Measurements from ENCODE around the gene KPTN. TPM values are rescaled to one million over a fixed set of nuclear protein-coding genes. Genes with fewer than 3 reads are reported as not detected.

KPTN gene
- total RNA-seq, 1 experiment from 2014 or later, result 20.9 TPM

DNA sequence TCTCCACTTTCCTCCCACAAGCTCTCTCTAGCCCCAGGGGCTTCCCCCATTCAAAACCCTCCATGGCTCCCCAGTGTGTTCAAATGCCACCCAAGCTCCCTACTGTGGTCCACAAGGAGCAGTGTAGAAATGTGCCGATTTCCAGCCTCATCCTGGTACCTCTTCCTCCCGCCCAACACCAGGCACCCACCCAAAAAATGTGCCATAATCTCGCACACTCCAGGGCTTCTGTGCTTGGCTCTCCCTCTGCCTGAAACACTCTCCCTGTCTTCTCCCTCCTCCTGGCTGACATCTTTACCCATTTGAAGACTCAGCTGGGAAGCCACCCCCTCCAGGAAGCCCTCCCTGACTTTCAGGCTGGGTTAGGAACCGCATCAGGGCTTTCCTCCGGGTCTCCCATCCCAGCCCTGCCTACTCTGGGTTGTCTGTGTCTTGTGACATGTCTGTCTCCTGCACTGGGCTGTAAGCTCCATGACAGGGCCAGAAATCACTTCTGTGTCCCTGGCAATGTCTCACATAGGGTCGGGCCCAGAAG, 48.1 kb downstream of the KPTN start:
- DNase-seq (ENCODE audit: low read depth), result no peak

GRCh38 chr19:47435196-47435595, 48.8 kb downstream of the KPTN start:
- DNase-seq (ENCODE audit: low read depth), result no peak

DNA sequence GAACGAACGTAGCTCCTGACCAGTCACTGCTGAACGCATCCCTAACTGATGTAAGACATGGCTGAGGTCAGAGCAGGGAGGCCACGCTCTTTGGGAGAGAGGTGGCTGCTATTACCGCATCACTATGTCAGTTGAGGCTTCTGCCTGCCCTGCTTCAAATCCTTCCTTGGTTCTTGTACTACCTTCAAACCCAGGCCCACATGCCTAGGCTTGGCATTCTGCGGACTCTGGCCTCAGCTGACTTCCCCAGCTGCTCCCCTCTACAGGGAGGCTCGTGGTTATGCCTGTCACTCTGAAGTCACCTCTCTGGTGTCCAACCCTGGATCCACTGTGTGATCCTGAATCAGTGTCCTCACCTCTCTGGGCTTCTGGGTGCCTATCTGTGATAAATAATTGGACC, 49.9 kb downstream of the KPTN start:
- no peak for DNase-seq (ENCODE audit: low read depth)

DNA sequence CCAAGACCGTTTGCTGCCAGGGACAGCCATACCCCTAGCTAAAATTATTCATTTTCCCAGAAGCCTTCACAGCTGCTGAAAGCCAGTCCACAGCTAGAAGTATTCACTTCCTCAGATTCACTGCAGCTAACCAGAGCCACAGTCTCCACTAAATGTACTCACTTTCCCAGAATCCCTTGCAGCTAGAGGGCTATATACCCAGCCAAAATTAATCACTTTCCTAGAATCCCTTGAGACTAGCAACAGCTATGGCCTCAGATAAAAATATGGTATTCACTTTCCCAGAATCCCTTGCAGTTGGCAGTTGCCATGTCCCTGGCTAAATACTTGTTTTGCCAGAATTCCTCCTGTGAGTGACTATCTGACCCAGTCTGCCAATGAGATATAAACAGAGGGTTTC, 50.9 kb downstream of the KPTN start:
- DNase-seq (ENCODE audit: low read depth), result no peak

GRCh38 chr19:47432499-47432898, 51.5 kb downstream of the KPTN start:
- DNase-seq (ENCODE audit: low read depth), result no peak

DNA sequence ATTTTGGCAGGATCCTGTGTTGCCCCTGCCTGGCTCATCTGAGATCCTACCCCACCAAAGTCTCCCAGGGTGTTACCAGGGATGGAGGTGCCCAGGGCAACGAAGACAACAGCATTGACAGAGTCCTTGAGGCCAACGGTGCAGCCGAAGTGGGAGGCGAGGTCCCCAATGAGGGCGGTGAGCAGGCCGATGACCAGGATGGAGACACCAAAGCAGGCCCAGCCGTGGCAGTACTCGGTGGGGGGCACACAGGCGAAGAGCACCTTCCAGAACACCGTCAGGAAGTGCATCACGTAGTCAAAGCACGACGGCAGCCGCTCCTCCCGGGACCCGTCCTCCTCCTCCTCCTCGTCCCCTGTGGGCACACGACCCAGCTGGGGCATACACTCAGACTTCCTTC, 51.9 kb downstream of the KPTN start:
- DNase-seq (ENCODE audit: low read depth), result no peak

DNA sequence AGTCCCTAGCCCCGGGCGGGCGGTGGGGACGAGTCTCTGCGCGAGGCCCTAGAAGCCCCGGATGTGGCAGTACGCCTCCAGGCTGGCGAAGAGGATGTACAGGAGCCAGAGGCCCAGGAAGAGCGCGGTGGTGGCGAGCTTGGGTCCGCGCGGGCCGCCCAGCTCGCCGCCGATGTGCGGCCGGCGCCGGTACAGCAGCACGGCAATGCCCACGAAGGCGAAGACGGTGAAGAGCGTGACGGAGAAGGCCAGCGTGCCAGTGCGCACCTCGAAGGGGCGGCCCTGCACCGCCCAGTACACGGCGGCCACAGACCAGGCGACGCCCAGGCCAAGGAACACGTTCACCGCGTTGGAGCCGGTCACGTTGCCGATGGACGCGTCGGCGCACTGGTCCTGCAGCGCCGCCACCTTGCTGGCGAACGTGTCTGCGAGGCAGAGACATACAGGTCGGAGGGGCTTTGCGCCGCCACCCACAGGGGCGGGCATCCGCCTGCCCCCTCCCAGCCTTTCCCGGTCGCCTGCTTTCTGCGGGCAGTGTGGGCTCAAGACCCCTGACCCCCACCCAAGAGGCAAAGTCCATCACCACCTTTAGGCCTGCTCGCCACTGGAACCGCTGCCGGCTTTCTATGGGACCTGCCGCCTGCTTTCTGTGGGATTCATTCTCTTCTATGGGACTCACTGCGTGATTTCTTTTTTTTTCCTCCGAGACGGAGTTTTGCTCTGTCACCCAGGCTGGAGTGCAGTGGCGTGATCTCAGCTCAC, 53.8 kb downstream of the KPTN start:
- no peak for DNase-seq (ENCODE audit: low read depth)

- no peak for DNase-seq (ENCODE audit: low read depth)
Observed at GRCh38 chr19:47429140-47429793, 54.8 kb downstream of the KPTN start.

DNA sequence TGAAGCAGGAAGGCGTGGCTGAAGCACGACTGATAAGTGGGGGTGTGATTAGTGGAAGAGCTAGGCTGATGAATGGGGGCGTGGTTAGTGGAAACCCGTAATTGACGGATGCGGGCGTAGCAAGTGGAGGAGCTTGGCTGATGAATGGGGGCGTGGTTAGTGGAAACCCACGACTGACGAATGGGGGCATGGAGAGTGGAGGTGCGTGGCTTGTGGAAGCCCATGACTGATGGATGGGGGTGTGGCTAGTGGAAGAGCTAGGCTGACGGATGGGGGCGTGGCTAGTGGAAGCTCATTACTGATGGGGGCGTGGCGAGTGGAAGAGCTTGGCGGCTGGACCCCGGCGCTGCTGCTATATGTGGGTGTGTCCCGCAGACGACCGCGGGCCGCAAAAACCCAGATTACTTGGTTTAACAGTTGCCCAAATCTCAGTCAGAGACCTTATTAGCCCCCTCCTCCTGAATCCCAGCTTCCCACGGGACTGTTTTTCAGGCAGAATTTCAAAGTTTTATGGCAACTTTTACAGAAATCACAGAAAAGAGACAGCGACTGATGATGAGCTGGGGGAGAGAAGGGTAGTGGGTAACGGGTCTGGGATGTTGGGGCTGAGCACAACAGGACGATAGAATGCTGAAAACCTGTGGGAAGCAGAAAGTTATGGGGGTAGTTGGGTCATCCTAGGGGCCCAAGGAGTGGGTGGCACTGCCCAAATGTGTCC, 55.7 kb downstream of the KPTN start:
- DNase-seq (ENCODE audit: low read depth), result peak; percentile 94

DNA sequence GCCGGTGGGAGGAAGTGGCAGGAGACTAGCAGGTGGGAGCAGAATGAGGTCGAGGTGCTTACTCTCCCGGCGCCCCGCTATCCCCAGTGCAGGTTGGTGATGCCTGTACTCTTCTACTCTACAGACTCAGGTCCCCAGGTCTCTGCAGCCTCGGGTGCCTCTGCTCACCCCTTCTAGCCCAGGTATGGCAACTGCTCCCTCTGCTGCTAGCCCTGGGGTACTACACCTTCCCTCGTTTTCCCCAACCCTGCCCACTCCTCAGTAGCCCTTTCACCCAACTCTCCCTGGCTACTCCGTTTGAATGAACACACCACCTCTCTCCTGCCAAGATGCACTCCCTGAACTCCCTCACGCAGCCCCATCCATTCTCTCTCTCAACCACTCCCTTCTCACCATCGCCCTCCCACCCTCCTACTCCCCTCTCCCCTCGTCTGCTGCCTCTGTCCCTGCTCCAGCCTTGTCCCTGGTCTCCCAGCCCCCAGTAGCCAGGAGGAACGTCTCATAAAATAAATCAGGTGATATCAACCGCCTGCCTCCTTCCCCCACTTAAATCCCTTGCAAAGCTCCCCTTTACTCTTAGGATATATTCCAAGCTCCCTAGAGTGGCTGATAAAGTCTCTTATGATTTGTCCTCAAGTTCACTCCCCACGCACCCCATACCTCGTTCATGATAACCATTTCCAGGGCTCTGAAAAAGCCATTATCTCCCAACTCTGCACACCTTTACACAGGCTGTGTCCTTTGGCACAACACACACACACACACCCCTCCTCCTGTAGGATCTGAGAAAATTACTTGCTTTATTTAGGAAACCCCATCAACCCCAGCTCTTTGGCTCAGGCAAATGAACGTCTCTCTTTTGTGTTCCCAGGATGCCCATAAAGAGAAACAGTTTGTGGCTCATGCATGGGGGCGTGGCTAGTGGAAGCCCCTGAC, 56.5 kb downstream of the KPTN start:
- peak; percentile 63 for DNase-seq (ENCODE audit: low read depth)

Other genes with a start within 250 kb of the KPTN start
- 3.6 and 3.8 TPM in 2 replicates for gene CCDC9, start 227.7 kb downstream of the KPTN start, total RNA-seq (2014; rRNA removed; shearing (Covaris generic))
- 1.5 and 4.0 TPM in 2 replicates for gene INAFM1, start 209.3 kb downstream of the KPTN start, total RNA-seq (2014; rRNA removed; shearing (Covaris generic))
- gene C5AR1, start 174.4 kb downstream of the KPTN start, total RNA-seq (2014; rRNA removed; shearing (Covaris generic)), result 0.03 TPM in 1 of 2 replicates, not detected in the other
- gene C5AR2, start 152.0 kb downstream of the KPTN start, total RNA-seq (2014; rRNA removed; shearing (Covaris generic)), result 0.30 TPM in 1 of 2 replicates, not detected in the other
- gene DHX34, start 134.9 kb downstream of the KPTN start, total RNA-seq (2014; rRNA removed; shearing (Covaris generic)), result 25.9 and 26.8 TPM in 2 replicates
- 3.2 and 6.3 TPM in 2 replicates for gene MEIS3, start 64.7 kb downstream of the KPTN start, total RNA-seq (2014; rRNA removed; shearing (Covaris generic))
- not detected in 2 replicates for gene SLC8A2, start 12.3 kb downstream of the KPTN start, total RNA-seq (2014; rRNA removed; shearing (Covaris generic))
- 74.4 and 89.0 TPM in 2 replicates for gene NAPA, start 30.8 kb upstream of the KPTN start, total RNA-seq (2014; rRNA removed; shearing (Covaris generic))
- gene ZNF541, start 88.9 kb upstream of the KPTN start, total RNA-seq (2014; rRNA removed; shearing (Covaris generic)), result not detected in 2 replicates
- gene BICRA, start 124.9 kb upstream of the KPTN start, total RNA-seq (2014; rRNA removed; shearing (Covaris generic)), result 0.68 and 2.3 TPM in 2 replicates
- 28.4 and 36.2 TPM in 2 replicates for gene EHD2, start 229.2 kb upstream of the KPTN start, total RNA-seq (2014; rRNA removed; shearing (Covaris generic))

All from HT1080 (cell line).